Suprapubic skin (tissue), 4 donors: ENCODE results near the gene PLA2G15.

Experiments
- POLR2A ChIP-seq, 2 donors: fragments of 450-650 bp; IDR thresholded peaks; one replicate each; pipeline ENCODE4 v1.6.1; 2017; ENCODE audit warnings: antibody characterized with exemption in 2 of 2, mild to moderate bottlenecking in 2 of 2, moderate library complexity in 2 of 2
- POLR2AphosphoS5 ChIP-seq, 3 donors: sonication (generic); formaldehyde crosslinking; IDR thresholded peaks; one replicate each; pipeline ENCODE4 v1.6.1; 2017; ENCODE audit warnings: antibody characterized with exemption in 3 of 3

DNA sequence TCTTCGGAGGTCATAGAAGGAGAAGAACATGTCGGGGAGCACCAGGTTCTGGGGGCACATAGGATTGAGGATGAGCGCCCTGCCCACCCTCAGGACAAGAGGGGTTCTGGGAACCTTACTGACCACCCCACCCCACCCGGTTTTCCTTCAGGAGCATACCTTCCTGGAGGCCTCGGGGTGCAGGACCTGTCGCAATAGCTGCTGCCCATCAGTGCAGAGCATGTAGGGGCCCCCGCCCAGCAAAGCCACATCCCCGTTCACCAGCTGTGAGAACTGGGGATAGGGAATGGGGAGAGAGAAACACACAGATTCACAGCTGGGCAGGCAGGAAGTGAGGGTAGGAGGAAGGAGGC, 11.4 kb upstream of the PLA2G15 start:
- no peak for TF ChIP-seq POLR2AphosphoS5 (IDR thresholded peaks at IDR 0.05)
- TF ChIP-seq POLR2A (IDR thresholded peaks at IDR 0.05) = no peak
